CD4-positive, alpha-beta T cell treated with Interleukin-6 for 4 hours (primary cell): ENCODE data around the gene PDZD4.

Source experiments
- DNase-seq: peaks from one replicate; pipeline ENCODE4 v3.0.0-alpha.2; 2020; ENCODE audit warnings: mixed read lengths

PDZD4 gene

DNA sequence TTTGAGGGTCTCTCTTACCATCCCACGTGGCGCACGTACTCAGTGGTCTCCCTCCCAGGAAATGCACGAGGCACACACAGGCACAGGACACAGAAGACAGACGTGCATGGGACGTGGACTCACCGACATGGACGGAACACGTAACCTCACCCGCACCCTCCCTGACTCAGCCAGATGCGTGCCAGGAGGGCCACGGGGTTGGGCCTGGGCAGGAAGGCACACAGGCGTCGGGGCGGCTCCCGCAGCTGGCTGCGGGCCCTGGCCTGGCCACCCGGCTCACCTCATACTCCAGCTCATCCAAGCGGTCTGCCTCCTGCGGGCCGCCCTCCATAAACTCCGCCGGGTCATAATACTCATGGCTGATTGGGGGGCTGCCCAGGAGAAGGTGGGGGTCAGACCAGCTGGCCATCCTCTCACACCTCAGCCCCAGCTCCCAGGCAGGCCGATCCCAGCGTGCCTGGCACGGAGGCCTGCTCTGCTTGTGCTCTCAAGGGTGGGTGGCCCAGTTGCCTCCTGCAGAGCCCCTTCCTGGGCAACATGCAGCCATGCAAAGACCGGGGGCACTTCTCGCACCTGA, 23.3 kb downstream of the PDZD4 start:
- no peak for DNase-seq

DNA sequence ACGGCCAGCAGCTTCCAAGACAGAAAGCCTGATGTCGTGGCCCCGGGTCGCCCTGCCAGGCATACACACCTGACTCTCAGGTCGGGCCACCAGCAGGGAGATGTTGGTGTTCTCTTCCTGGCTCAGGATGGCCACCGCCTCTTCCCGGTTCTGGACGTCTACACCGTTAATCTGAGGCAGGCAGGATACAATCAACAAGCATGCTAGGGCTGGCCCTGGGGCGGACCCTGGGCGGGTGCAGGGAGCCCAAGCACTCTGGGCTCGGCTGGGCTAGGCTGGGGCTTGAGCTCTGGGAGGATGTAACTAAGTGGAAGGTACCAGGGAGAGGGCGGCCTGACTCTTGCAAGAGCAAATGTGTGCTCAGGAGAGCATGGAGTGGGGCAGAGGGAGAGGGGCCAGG, 24.9 kb downstream of the PDZD4 start:
- no peak for DNase-seq

DNA sequence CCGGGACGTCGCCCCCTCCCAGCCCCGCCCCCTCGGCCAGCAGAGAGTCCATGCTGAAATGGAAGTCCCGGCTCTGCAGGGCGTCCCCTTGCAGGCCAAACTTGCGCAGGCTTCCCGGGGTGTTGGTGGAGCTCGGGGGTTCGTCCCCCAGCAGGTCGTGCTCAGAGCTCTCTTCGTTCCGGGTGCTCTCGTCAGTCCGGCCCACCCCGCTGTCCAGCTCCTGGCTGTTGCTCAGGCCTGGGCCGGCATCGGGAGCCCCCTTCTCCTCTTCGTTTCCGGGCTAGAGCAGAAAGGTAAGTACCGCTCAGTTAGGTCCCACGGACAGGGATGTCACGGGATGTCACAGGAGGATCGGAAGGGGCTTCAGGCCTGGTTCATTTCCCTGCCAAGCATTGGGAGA, 25.7 kb downstream of the PDZD4 start:
- DNase-seq = no peak

DNA sequence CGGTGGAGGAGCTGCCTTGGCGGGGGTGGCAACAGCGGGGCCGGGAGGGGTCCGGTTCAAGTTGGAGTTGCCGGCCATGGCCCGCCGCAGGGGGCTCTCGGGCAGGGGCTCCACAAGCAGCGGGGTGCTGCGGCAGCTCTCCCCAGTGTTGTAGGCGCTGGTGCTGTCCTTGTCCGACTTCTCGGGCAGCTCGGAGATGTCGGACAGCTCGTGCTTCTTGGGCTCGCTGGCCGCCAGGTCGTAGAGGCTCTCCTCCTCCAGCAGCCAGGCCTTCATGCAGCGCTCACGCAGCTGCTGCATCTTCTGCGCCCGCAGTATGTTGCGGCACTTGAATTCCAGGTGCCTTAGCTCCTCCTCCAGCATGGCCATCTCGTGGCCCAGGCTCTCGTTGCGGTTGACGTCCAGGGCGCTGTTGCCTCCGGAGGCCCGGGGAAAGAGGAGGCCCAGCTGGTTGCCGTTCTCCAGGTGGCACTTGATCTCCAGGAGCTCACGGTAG, 26.2 kb downstream of the PDZD4 start:
- DNase-seq = no peak

- no peak for DNase-seq
Observed at GRCh38 chrX:153803211-153804099, 26.9 kb downstream of the PDZD4 start.

GRCh38 chrX:153802513-153803045, 27.8 kb downstream of the PDZD4 start:
- no peak for DNase-seq

DNA sequence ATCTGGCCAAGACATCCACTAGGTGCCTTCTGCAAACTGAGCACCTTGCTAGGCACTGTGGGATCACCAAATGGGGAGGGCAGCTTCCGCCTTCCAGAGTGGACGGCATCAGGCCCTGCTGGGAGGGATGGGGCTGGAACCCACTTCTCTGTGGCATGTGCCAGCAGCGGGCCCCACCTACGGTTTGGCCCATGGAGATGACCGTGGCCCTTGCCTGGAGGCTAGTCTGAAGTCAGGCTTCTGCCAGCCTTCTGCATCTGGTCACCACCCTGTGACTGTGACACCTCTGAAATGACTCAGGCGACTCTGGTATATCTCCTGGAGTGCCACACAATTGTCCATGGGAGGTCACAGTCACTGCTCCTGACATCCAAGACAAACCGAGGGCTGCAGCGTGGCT, 28.7 kb downstream of the PDZD4 start:
- DNase-seq = no peak

- DNase-seq = no peak
Observed at GRCh38 chrX:153800746-153801145, 29.6 kb downstream of the PDZD4 start.

GRCh38 chrX:153800177-153800722, 30.1 kb downstream of the PDZD4 start:
- no peak for DNase-seq

GRCh38 chrX:153799326-153799725, 31.0 kb downstream of the PDZD4 start:
- no peak for DNase-seq

- DNase-seq = no peak
Observed at GRCh38 chrX:153797415-153798015, 32.8 kb downstream of the PDZD4 start.

GRCh38 chrX:153794897-153795816, 35.2 kb downstream of the PDZD4 start:
- peak; percentile 12 for DNase-seq

- DNase-seq = peak; percentile 92
Observed at GRCh38 chrX:153794018-153794896, 36.1 kb downstream of the PDZD4 start, which contains the start of the genes IDH3G and SSR4. Gene IDH3G (minus strand): TSS chrX:153794375. CDS start chrX:153794326, 49 bp downstream. Gene SSR4 (plus strand): TSS chrX:153794668. CDS start chrX:153794688, 20 bp downstream.

GRCh38 chrX:153793291-153793690, 37.1 kb downstream of the PDZD4 start:
- DNase-seq = no peak

DNA sequence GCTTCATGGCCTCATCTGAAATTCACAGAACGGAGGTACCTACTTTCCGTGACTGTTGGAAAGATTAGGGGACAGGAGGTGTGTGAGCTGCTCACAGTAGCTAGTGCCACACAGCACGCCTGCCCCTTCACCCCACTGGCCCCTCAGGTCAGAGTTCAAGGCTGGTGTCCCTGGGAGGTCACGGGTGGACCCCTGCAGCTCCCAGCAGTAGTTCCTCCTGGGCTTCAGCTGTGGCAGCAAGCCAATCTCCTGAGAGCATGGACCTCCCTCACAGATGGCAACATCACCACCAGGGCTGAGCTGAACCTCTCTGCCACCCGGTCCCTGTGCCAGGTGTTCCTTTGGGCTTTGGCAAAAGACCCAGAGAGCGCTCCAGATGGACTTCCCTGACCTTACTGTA, 38.0 kb downstream of the PDZD4 start:
- no peak for DNase-seq

GRCh38 chrX:153791104-153791852, 39.1 kb downstream of the PDZD4 start:
- no peak for DNase-seq

GRCh38 chrX:153789654-153790053, 40.7 kb downstream of the PDZD4 start:
- DNase-seq = no peak

DNA sequence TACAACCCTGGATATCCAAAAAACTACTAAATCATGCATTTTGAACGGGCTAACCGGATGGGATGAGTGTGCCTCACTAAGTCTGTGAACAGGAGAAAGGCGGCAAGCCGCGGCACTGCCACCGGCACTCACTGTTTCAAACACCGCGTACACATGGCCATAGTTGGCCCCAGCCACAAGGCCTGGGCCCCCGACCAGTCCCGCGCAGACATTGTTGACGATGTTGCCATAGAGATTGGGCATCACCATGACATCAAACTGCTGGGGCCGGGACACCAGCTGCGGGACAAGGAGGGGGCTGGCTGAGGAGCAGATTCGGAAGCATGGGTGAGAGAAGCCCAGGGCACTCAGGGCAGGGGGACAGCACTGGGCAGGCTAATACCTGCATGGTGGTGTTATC, 43.7 kb downstream of the PDZD4 start:
- DNase-seq = no peak

GRCh38 chrX:153784325-153784967, 45.9 kb downstream of the PDZD4 start:
- no peak for DNase-seq
